ENCODE measurements around the gene SH3PXD2A. TPM values are rescaled to one million over a fixed set of nuclear protein-coding genes. Genes with fewer than 3 reads are reported as not detected.

Gene SH3PXD2A
- total and polyA plus RNA-seq, 2 experiments from 2014 or later, result 1.8 to 5.0 TPM

DNA sequence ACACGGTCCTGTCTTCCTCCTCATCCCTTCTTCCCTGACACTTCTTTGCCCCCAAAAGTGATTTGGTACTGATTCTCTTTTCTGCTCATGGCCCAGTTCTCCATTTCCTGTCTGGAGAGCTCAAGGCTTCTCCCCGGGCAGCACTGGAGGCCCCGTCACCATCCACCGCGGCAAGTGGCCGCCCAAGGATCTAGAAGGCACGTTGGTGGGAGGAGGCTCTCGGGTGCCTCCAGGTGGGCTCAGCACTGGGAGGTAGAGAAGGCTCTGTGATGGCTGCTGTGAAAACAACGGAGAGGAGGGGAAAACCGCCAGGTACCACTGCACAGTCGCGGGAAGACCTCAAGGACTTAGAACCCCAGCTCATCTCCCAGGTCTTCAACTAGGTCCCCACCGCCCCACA, 227.5 kb downstream of the SH3PXD2A start (continued):
- no peak for TF ChIP-seq ZNF462 (CRISPR knock-in tag; IDR thresholded peaks at IDR 0.05)
- no peak for TF ChIP-seq JUNB (IDR thresholded peaks at IDR 0.05; ENCODE audit: unreplicated experiment)

- Histone ChIP-seq H3K27me3 (ENCODE audit: insufficient read depth) (no peaks in the 10 kb centered on the region), H3K4me2 (no peak overlapping the region), H3K9me2 (ENCODE audit: insufficient read depth) (no peaks in the 10 kb centered on the region), H4K20me1 (replicated peaks; ENCODE audit: insufficient read depth) (no peaks in the 10 kb centered on the region), H3K27ac (ENCODE audit: low read depth) (no peak overlapping the region), H3K4me3 (no peak overlapping the region), H3K36me3 (ENCODE audit: insufficient read depth) (no peaks in the 10 kb centered on the region), H2AFZ (no peak overlapping the region), H3K79me2 (replicated peaks; ENCODE audit: insufficient read depth) (no peaks in the 10 kb centered on the region), H3F3A (replicated peaks; ENCODE audit: low read depth) (no peaks in the 10 kb centered on the region), H3K4me1 (ENCODE audit: insufficient read depth) (no peaks in the 10 kb centered on the region)
- peak overlapping the region; percentile 63; the same call in 1 of the 2 replicates for H3K27ac Mint-ChIP-seq
- no peaks in the 10 kb centered on the region for H3K4me1 Mint-ChIP-seq
- no peaks in the 10 kb centered on the region; the same call in 1 of the 3 replicates for H3K9me3 Mint-ChIP-seq
- H3K27me3 Mint-ChIP-seq (ENCODE audit: insufficient read depth, low read depth, poor library complexity), result peaks cover 5% of the 10 kb centered on the region
- ATAC-seq (no peak), DNase-seq (ENCODE audit: low spot score) (no peak)
- no peak overlapping the region for H3K4me3 Mint-ChIP-seq
- H3K36me3 Mint-ChIP-seq (ENCODE audit: low read depth), result peaks cover 2% of the 10 kb centered on the region; the same call in 2 of the 3 replicates
- TF ChIP-seq EZH2 (IDR thresholded peaks at IDR 0.05; ENCODE audit: low read depth, unreplicated experiment) (no peak), ZNF331 (CRISPR knock-in tag; IDR thresholded peaks at IDR 0.05; ENCODE audit: low read depth) (no peak), CREB1 (CRISPR knock-in tag; IDR thresholded peaks at IDR 0.05; ENCODE audit: low read depth) (no peak), ZNF114 (CRISPR knock-in tag; IDR thresholded peaks at IDR 0.05) (no peak), ETS1 (IDR thresholded peaks at IDR 0.05) (no peak), REST (IDR thresholded peaks at IDR 0.05; ENCODE audit: unreplicated experiment) (no peak), POLR2AphosphoS5 (IDR thresholded peaks at IDR 0.05; ENCODE audit: low read depth) (no peak), EZH2phosphoT487 (IDR thresholded peaks at IDR 0.05; ENCODE audit: unreplicated experiment) (no peak)
- TF ChIP-seq, protein P1, sequence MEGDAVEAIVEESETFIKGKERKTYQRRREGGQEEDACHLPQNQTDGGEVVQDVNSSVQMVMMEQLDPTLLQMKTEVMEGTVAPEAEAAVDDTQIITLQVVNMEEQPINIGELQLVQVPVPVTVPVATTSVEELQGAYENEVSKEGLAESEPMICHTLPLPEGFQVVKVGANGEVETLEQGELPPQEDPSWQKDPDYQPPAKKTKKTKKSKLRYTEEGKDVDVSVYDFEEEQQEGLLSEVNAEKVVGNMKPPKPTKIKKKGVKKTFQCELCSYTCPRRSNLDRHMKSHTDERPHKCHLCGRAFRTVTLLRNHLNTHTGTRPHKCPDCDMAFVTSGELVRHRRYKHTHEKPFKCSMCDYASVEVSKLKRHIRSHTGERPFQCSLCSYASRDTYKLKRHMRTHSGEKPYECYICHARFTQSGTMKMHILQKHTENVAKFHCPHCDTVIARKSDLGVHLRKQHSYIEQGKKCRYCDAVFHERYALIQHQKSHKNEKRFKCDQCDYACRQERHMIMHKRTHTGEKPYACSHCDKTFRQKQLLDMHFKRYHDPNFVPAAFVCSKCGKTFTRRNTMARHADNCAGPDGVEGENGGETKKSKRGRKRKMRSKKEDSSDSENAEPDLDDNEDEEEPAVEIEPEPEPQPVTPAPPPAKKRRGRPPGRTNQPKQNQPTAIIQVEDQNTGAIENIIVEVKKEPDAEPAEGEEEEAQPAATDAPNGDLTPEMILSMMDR (conservative IDR thresholded peaks at IDR 0.05; ENCODE audit: low read depth in 2 of 2), result no peak
These were observed 228.1 kb downstream of the SH3PXD2A start for GRCh38 chr10:103627111-103627892.
